ENCODE measurements around the gene ETV1.

GRCh38 chr7:13912715-13913278 lies 76.7 kb downstream of the ETV1 start:
- no peak for TF ChIP-seq CTCF (IDR thresholded peaks at IDR 0.05; ENCODE audit: low read depth, low read length, poor library complexity, severe bottlenecking)
- TF ChIP-seq EZH2phosphoT487 (IDR thresholded peaks at IDR 0.05; ENCODE audit: borderline replicate concordance, low read length): no peak
